Common myeloid progenitor, CD34-positive (primary cell): ENCODE measurements around the gene C1orf21.

Experiments
- CTCF ChIA-PET: fragments of 350-600 bp; sonication (Branson Sonifier 250); formaldehyde crosslinking; loops from one replicate; lab custom pipeline; 2021; ENCODE audit warnings: antibody characterized with exemption; lab: Charles Lee
- POLR2A ChIA-PET: fragments of 350-600 bp; sonication (Branson Sonifier 250); formaldehyde crosslinking; loops from one replicate; lab custom pipeline; 2021; ENCODE audit warnings: antibody characterized with exemption; lab: Charles Lee
- DNase-seq, 3 donors: peaks; one replicate each; pipeline versions ENCODE4 v3.0.0 to v3.0.0-alpha.2; 2013
- H3K27ac ChIP-seq, 2 experiments: 1 replicate in 1 of 2; 2 replicates in 1 of 2; pipeline ENCODE4 v1.7.0; 2013; ENCODE audit warnings: inconsistent platforms in 2 of 2, low read length in 2 of 2, mild to moderate bottlenecking in 2 of 2, low read depth in 1 of 2, moderate library complexity in 1 of 2; ENCODE audit not compliant: severe bottlenecking in 2 of 2, insufficient read depth in 1 of 2, poor library complexity in 1 of 2
- H3K27me3 ChIP-seq, 5 experiments: replicated peaks in 2 of 5; 1 replicate in 3 of 5; 2 replicates in 2 of 5; pipeline versions ENCODE4 v1.6.1 to v1.7.0; 2013; ENCODE audit warnings: low read length in 4 of 5, mild to moderate bottlenecking in 2 of 5, moderate library complexity in 2 of 5, inconsistent platforms in 1 of 5; ENCODE audit not compliant: insufficient read depth in 5 of 5, control insufficient read depth in 4 of 5
- H3K36me3 ChIP-seq, 4 experiments: 1 replicate in 2 of 4; 2 replicates in 2 of 4; pipeline versions ENCODE4 v1.6.1 to v1.7.0; 2013; ENCODE audit warnings: low read length in 3 of 4, control low read depth in 1 of 4, mild to moderate bottlenecking in 1 of 4; ENCODE audit not compliant: control insufficient read depth in 4 of 4, insufficient read depth in 4 of 4
- H3K4me1 ChIP-seq, 4 experiments: 1 replicate in 3 of 4; 2 replicates in 1 of 4; pipeline versions ENCODE4 v1.6.1 to v1.7.1; 2013; ENCODE audit warnings: low read length in 3 of 4, mild to moderate bottlenecking in 3 of 4, control low read depth in 1 of 4, inconsistent platforms in 1 of 4, moderate library complexity in 1 of 4; ENCODE audit not compliant: control insufficient read depth in 4 of 4, insufficient read depth in 4 of 4; ENCODE audit errors: control extremely low read depth in 1 of 4
- H3K4me3 ChIP-seq, 7 experiments: 1 replicate in 4 of 7; 2 replicates in 3 of 7; pipeline versions ENCODE4 v1.5.1 to v1.7.0; 2013; ENCODE audit warnings: mild to moderate bottlenecking in 7 of 7, low read length in 6 of 7, moderate library complexity in 6 of 7, inconsistent platforms in 2 of 7, low read depth in 2 of 7, control low read depth in 1 of 7; ENCODE audit not compliant: insufficient read depth in 4 of 7, control insufficient read depth in 1 of 7; ENCODE audit errors: extremely low read depth in 1 of 7
- H3K9me3 ChIP-seq, 5 experiments: 1 replicate in 4 of 5; 2 replicates in 1 of 5; pipeline versions ENCODE4 v1.6.1 to v1.7.1; 2013; ENCODE audit warnings: low read length in 4 of 5, mild to moderate bottlenecking in 2 of 5, inconsistent platforms in 1 of 5, low read depth in 1 of 5, moderate library complexity in 1 of 5; ENCODE audit not compliant: control insufficient read depth in 4 of 5, insufficient read depth in 2 of 5; ENCODE audit errors: control extremely low read depth in 1 of 5
- WGBS: methylation state at CpG from one replicate; pipeline ENCODE4 v1.1.5; 2013; ENCODE audit not compliant: insufficient coverage; 5-methylcytosine and 5-hydroxymethylcytosine counted together

The C1orf21 gene

DNA sequence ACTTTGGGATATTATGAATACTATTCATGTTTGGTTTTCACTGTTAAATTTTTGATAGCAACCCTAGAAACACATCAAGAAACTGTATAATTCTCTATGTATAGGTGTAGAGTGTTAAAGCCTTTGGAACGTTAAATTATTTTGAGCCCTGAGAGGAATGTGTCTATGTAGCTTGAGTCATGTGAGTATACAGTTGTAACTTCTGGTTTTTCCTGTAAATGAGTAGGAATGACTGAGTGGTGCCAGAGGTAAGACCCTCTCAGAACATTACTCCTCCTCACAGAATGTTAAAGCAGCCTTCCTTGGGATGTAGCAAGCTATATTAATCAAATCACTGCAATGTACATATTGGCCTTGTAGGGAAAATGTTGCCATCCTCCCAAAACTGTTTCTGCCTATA lies 69.0 kb downstream of the C1orf21 start:
- WGBS, result no CpG with 5 or more reads among the region's 1 CpG
- Histone ChIP-seq H3K27ac (no peak overlapping the region), H3K4me1 (peaks cover 3 to 14% (median 10%) of the 10 kb centered on the region in 4 experiments), H3K27me3 (no peaks in the 10 kb centered on the region), H3K9me3 (peaks cover 0 to 2% (median 0%) of the 10 kb centered on the region in 5 experiments), H3K36me3 (no peaks in the 10 kb centered on the region), H3K4me3 (peak overlapping the region in 1 of 7 experiments; percentile 19)
- ChIA-PET POLR2A (interaction anchor here (0.6 kb wide), 1 partner anchor 28 kb away, joined by 3 read pairs; no protein-coding TSS in a partner anchor), CTCF (interaction anchor here (2.2 kb wide), 1 partner anchor 8 kb away, joined by 4 read pairs; no protein-coding TSS in a partner anchor)
- no peak for DNase-seq

DNA sequence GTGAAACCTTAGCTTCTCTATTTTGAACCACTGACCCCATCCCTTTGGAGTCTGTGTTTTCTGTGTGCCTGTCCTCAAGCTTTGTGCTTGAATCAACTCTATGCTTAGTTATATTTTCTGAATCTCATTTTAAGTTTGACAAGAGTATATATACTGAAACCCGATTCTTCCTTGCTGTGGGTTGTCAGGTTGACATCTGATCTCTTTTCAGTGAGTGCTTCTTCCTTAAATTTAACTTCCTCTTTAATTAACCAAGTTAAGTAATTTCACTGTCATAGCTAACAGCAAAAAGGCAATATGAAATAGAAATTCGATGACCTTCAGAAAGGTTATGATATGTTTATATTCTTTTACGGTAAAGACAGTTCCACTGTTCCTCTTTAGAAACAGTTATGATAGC lies 69.4 kb downstream of the C1orf21 start:
- Histone ChIP-seq H3K4me1 (peaks cover 3 to 17% (median 10%) of the 10 kb centered on the region in 4 experiments), H3K27me3 (no peaks in the 10 kb centered on the region), H3K4me3 (peak overlapping the region in 1 of 7 experiments; percentile 19), H3K36me3 (no peaks in the 10 kb centered on the region), H3K27ac (no peak overlapping the region), H3K9me3 (peaks cover 0 to 2% (median 0%) of the 10 kb centered on the region in 5 experiments)
- POLR2A ChIA-PET, result interaction anchor here (0.6 kb wide), 1 partner anchor 27 kb away, joined by 3 read pairs; no protein-coding TSS in a partner anchor
- WGBS, result 20% methylated on average over 1 of the region's 3 CpGs
- CTCF ChIA-PET, result interaction anchor here (2.2 kb wide), 1 partner anchor 8 kb away, joined by 4 read pairs; no protein-coding TSS in a partner anchor
- DNase-seq, result peak in 2 of 3 donors; percentile 61 to 78

DNA sequence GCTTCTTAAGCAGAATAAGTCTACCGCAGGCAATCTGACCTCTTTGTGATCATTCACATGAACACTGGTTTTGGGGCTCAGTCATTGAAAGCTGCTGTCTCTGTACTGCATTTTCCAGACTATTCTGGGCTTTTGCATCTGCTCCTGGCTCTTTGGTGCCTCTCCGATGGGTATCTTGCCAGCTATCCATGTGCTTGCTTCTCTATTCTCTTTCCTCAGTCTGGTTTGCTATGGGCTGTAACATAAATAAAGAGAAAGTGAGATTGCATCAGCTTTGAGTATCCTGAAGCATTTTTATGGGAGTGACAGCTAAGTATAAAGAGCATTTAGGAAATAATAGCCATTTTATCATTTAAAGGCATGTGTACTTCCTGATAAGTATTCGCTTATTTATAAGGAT lies 70.7 kb downstream of the C1orf21 start:
- DNase-seq, result no peak
- Histone ChIP-seq H3K36me3 (no peaks in the 10 kb centered on the region), H3K27me3 (no peaks in the 10 kb centered on the region), H3K4me3 (no peak overlapping the region), H3K9me3 (peaks cover 0 to 2% (median 0%) of the 10 kb centered on the region in 5 experiments), H3K4me1 (peaks cover 3 to 22% (median 14%) of the 10 kb centered on the region in 4 experiments), H3K27ac (no peak overlapping the region)
- POLR2A ChIA-PET, result interaction anchor here (0.9 kb wide), 1 partner anchor 36 kb away, joined by 3 read pairs; no protein-coding TSS in a partner anchor
- WGBS, result 100% methylated on average over 2 of the region's 3 CpGs
- CTCF ChIA-PET, result interaction anchor here (1.5 to 2.2 kb wide), 2 partner anchors 9 to 14 kb away, joined by 4 read pairs; no protein-coding TSS in a partner anchor

DNA sequence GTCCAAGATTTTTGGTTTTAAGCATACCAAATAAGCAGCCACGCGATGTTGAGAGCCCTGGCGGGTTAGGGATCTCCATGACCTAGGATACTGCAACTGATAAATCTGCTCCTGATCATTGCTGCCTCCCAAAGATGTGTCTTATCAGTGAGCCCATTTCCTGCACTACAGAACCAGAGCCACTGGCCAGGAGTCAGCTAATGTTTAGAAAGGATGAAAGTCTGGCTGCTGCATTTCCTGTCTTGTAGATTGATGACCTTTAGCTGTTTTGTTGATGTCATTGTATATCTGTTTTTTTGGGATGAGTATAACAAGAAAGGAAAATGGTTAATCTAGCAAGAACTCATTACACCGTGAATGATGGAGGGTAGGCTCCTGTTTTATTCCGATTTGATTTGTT lies 74.5 kb downstream of the C1orf21 start:
- no peak overlapping the region for H3K4me3 ChIP-seq
- DNase-seq, result no peak
- 98% methylated on average over 5 of the region's 5 CpGs for WGBS
- H3K27me3 ChIP-seq, result no peaks in the 10 kb centered on the region
- no peaks in the 10 kb centered on the region for H3K36me3 ChIP-seq
- H3K27ac ChIP-seq, result no peak overlapping the region
- peaks cover 0 to 2% (median 0%) of the 10 kb centered on the region in 5 experiments for H3K9me3 ChIP-seq
- ChIA-PET POLR2A (no interaction called here), CTCF (no interaction called here)
- H3K4me1 ChIP-seq, result peaks cover 0 to 9% (median 6%) of the 10 kb centered on the region in 4 experiments

DNA sequence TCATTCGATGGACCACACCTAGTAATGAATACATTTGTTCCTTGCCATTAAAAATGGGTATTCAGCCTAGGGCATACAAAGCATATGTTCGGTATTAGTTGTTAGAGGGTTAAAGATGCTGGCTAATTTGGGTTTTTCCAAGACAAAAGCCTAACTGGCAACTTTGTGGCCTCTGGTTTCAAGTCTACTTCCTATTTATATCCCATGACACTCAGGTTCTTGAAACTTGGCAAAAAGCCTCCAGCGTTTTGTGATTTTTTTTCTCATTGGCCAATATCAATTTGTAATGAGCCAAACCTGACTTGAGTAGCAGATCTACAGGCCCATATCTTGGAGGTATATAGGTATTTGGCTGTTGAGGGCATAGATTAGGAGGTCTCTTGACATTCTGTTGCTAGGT lies 75.3 kb downstream of the C1orf21 start:
- DNase-seq, result peak in 2 of 3 donors; percentile 61 to 64
- H3K27ac ChIP-seq, result no peak overlapping the region
- H3K4me3 ChIP-seq, result no peak overlapping the region
- H3K27me3 ChIP-seq, result no peaks in the 10 kb centered on the region
- WGBS, result no CpG with 5 or more reads among the region's 3 CpGs
- peaks cover 0 to 8% (median 4%) of the 10 kb centered on the region in 4 experiments for H3K4me1 ChIP-seq
- peaks cover 0 to 2% (median 0%) of the 10 kb centered on the region in 5 experiments for H3K9me3 ChIP-seq
- ChIA-PET CTCF (no interaction called here), POLR2A (no interaction called here)
- no peaks in the 10 kb centered on the region for H3K36me3 ChIP-seq

DNA sequence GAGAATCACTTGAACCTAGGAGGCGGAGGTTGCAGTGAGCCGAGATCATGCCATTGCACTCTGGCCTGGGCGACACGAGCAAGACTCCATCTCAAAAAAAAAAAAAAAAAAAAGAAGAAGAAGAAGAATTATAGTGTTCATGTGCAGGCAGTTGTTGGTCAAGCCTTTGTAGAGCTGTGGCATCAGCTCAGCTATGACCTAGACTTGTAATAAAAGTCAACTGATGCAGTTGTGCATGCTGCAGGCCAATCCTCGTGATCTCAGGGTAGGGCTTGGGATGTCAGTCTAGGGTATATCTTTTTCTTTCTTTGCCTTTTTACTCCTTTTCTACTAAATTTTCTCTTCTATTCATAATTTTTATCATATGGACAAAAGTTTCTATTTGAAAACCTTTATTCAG lies 76.2 kb downstream of the C1orf21 start:
- Histone ChIP-seq H3K4me3 (no peak overlapping the region), H3K4me1 (peaks cover 0 to 8% (median 4%) of the 10 kb centered on the region in 4 experiments), H3K9me3 (peaks cover 0 to 2% (median 0%) of the 10 kb centered on the region in 5 experiments), H3K36me3 (no peaks in the 10 kb centered on the region), H3K27ac (no peak overlapping the region), H3K27me3 (no peaks in the 10 kb centered on the region)
- CTCF ChIA-PET, result no interaction called here
- DNase-seq, result no peak
- POLR2A ChIA-PET, result no interaction called here
- WGBS, result 92% methylated on average over 2 of the region's 5 CpGs

DNA sequence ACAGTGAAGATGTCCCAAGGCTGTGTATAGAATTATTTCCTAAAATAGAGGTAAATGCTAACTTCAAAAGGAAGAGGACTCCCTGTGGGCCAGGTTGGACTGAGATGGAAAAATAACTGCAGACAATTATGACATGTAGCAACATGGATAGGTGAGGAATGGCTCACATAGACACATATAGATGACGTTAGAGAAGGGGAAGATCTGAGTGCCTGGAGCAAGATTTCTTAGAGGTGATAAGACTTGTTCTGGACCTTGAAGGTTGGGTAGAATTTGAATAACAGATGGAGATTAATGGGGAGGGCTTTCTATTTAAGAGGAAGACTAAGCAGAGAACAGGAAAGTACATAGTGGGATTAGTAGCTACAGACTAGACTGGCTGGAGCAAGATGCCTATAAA lies 76.9 kb downstream of the C1orf21 start:
- 100% methylated on average over 1 of the region's 1 CpG for WGBS
- H3K27me3 ChIP-seq, result no peaks in the 10 kb centered on the region
- H3K36me3 ChIP-seq, result no peaks in the 10 kb centered on the region
- H3K4me1 ChIP-seq, result peaks cover 0 to 8% (median 4%) of the 10 kb centered on the region in 4 experiments
- POLR2A ChIA-PET, result no interaction called here
- DNase-seq, result no peak
- no peak overlapping the region for H3K4me3 ChIP-seq
- CTCF ChIA-PET, result interaction anchor here (1.1 to 1.4 kb wide), 3 partner anchors 18 to 216 kb away, joined by 3 to 4 read pairs (median 3); partner anchors contain the start of gene C1orf21
- H3K9me3 ChIP-seq, result peaks cover 0 to 2% (median 0%) of the 10 kb centered on the region in 5 experiments
- H3K27ac ChIP-seq, result no peak overlapping the region
